HG03060 (cell line): ENCODE results near the gene PHKA2.

Experiments used
- ATAC-seq: cut with Tn5 transposase; IDR thresholded peaks from one replicate; pipeline ENCODE4 v1.9.1; 2021; ENCODE audit warnings: low read depth, moderate number of reproducible peaks; ENCODE audit not compliant: unreplicated experiment

PHKA2 gene

DNA sequence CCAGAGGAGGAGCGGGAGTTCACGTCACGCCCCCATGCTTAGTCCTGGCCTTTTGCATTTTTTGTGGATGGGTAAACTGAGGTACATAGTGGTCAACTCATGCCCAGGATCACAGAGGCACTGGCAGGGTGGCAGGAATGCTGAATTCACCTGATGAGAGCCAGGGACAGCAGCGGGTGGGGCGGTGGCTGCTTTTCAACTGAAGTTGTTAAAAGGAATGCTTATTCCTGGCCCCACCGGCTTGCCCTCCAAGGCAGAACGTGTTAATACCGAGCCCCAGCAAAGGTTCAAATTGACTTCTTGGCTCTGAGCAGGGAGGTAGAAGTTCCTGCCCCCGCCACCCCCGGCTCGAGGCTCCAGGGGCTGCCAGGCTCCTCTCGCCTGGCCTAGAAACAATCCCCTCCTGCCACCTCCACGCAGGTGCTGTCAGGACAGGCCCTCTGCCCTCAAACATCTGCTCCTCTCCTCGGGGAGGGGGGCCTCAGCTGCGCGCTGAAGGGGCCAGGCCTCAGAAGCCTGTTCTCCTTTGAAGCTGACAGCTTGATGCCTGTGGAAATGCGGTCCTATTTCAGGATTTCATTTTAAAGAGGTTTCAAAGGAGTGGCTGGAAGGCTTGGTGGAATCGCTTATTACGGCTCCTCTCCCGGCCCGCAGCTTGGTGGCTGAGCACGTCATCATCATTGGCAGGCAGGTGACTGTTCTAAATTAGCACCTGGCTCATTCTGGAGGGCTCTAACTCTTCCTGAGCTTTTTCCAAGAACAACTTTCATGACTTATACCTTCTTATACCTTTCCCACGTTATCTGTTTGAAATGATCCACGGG, 93.0 kb downstream of the PHKA2 start:
- no peak for ATAC-seq

- ATAC-seq = no peak
Measured at GRCh38 chrX:18890049-18890381, 93.9 kb downstream of the PHKA2 start.

- no peak for ATAC-seq
Measured at GRCh38 chrX:18889346-18890048, 94.4 kb downstream of the PHKA2 start.

DNA sequence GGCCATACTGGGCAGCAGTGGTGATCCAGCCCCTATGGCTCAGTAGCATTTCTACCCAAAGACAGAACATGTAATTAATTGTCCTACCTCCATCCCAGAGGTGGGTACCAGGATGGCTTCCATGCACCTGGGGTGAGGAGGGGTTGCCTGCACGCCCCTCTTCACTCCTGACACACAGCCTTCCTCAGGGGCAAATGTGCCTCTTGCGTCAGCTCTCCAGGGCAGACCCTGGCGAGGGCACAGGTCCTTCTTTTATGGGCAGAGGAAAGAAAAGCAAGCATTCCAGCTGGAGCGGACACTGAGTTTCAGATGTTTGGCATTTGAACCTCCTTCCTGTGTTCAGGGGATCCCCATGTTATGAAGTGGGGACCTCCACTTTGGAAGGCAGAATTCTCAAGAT, 95.6 kb downstream of the PHKA2 start:
- ATAC-seq = no peak

GRCh38 chrX:18887825-18888212, 96.1 kb downstream of the PHKA2 start:
- no peak for ATAC-seq

GRCh38 chrX:18887177-18887824, 96.6 kb downstream of the PHKA2 start:
- ATAC-seq = no peak

GRCh38 chrX:18886344-18887161, 97.4 kb downstream of the PHKA2 start:
- ATAC-seq = peak; percentile 57

GRCh38 chrX:18886005-18886343, 97.9 kb downstream of the PHKA2 start:
- peak; percentile 16 for ATAC-seq

DNA sequence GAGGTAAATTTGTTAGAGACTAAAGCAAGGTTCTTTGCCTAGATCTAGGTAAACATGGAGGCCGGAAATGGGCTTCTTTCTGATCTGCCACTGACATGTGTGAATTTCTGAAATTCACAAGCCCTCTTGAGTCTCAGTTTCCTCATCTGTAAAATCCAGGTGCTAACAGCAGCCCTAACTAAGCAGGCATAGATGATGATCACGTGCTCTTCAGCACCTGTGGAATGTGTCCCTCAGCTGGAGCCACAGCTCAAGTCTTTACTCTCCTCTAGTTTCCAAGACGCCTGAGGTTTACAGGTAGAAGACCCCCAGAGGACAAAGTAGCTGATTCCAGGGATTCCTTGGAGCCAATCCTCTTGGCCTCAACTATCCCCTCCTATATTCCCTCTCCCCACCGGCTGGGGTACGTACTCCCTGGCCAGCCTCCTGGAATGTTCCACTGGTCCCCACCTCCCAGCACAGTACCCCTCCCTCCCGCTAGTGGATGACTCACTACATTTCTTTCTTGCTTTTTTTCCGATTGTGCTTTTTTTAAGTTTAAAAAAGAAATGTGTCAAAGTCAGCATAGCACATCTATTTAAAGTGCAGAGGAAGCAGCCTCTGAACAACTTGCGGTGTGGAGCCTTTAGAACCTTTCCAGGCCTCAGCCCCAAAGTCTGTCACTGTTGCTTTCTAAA, 98.4 kb downstream of the PHKA2 start:
- no peak for ATAC-seq

GRCh38 chrX:18884916-18885315, 99.0 kb downstream of the PHKA2 start:
- ATAC-seq = no peak

GRCh38 chrX:18883961-18884765, 99.8 kb downstream of the PHKA2 start:
- ATAC-seq = no peak

DNA sequence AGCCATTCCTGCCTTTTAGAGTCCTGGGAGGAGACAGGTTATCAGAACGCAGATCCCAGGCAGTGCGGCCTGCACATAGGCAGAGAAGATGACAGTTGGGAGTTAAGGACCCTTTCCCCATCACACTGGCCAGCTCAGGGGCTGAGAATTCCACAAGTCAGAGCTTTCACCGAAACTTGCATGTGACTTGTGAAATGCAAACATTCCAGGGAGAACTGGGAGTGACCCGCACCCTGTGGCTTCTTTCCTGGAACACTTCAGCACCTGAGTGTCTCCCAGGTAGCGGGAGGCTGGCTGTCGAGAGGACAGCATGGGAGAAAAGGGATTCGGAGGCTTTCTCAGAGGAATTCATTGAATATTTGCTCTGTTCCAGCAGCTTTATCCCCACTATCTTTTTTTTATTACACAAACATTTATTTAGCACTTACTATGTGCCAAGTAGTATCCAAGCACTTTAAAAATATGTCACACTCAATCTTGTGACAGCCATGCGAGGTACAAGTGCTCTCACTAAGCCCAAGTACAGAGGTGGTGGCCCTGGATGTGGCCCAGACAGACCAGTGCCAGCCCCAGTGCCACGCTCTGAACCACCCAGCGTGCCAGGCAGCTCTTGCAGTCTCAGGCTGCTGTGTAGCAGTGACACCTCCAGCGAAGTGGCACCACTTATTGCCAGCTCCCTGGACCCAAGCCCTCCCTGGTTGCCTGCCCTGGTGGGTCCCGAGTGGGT, 100.5 kb downstream of the PHKA2 start:
- ATAC-seq = no peak

GRCh38 chrX:18879144-18879543, 104.8 kb downstream of the PHKA2 start:
- ATAC-seq = no peak

DNA sequence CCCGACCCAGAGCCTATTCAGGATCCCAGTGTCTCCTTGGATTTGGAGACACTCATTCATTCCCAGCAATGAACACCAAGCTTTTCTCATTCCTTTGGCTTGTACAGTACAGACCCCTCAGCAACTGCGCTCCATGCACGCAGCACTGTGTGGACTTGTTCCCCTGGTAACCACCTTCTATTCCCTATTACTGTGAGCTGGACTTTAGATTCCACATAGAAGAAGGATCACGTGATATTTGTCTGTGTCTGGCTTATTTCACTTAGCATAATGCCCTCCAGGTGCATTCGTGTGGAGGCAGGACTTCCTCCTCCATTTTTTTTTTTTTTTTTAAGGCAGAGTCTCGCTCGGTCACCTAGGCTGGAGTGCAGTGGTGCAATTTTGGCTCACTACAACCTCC, 106.4 kb downstream of the PHKA2 start:
- no peak for ATAC-seq

DNA sequence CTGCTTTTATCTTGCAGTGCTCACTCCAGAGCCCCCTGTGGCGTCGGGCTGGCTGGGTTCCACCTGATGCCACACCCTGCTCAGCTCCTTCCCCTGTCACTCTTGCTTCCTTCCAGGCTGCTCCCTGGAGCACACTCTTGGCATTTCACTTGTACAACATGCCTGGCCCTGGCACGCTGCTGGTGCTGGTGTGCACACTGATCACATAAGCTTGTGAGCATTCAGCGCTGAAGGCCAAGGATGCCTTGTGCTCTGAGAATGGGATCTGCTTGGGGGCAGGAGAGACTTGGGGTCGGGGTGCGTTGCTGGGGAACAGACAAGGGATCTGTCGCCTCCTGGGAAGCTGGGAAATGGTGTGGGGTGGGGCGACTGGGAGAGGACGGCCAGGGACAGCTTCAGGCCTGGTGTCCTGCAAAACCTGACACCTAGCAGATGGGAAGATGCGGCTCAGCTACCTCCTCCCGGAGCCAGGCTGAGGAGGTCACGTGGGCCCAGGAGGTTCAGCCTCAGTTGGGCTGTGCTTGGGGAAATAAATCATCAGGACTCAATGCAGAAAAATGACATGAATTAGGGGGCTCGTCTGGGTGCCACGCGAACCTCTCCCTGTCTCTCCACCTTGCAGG, 108.5 kb downstream of the PHKA2 start:
- no peak for ATAC-seq

DNA sequence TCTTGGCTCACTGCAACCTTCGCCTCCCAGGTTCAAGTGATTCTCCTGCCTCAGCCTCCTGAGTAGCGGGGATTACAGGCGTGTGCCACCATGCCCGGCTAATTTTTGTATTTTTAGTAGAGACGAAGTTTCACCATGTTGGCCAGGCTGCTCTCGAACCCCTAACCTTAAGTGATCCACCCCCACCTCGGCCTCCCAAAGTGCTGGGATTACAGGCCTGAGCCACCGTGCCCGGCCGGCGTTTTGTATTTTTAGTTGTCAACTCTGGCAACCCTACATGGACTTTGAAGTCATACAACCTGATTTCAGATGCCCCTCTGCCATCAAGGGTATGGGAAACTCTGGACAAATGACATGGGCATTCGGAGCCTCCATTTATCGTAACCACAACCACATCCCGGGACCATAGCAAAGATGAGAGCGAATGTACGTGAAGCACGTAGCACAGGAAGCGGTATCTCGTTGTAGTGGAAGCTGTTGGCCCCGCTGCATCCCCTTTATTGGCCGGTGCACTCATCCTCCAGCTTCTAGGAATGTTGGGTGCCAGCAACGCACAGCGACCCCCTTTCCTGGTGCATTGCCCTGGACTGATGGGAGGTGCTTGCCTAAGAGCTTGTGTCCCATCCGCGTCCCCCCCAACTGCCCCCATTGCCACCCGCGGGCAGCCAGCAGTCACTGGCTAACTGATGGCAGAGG, 109.2 kb downstream of the PHKA2 start:
- ATAC-seq = no peak

GRCh38 chrX:18873836-18874235, 110.1 kb downstream of the PHKA2 start:
- no peak for ATAC-seq
